GM19438 (cell line): ENCODE data around the gene GPR143.
"Not testable (repeated sequence)": the region's sequence is repeated elsewhere in the genome, so short reads cannot be mapped to it uniquely, and the experiment has no call there.

Experiments used
- ATAC-seq: cut with Tn5 transposase; IDR thresholded peaks from one replicate; pipeline ENCODE4 v1.9.1; 2021; ENCODE audit warnings: low read depth; ENCODE audit not compliant: unreplicated experiment

The GPR143 gene

DNA sequence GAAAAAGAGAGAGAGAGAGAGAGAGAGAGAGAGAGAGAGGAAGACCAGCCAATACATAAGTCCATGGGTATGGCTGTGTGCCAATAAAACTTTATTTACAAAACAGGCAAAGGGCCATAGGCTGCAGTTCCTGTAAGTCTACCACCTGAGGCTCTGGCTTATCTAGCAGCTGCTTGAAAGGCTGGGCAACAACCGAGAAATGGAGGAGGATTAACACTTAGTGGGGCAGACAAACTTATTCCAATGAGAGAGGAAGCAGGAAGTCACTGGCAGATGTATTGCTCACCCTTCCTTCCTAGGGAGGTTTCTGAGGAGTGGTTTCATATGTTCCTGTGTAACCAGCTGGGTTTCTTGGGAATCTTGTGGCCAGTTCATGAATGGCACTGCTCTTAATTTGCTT lies 4.7 kb upstream of the GPR143 start:
- ATAC-seq: no peak

DNA sequence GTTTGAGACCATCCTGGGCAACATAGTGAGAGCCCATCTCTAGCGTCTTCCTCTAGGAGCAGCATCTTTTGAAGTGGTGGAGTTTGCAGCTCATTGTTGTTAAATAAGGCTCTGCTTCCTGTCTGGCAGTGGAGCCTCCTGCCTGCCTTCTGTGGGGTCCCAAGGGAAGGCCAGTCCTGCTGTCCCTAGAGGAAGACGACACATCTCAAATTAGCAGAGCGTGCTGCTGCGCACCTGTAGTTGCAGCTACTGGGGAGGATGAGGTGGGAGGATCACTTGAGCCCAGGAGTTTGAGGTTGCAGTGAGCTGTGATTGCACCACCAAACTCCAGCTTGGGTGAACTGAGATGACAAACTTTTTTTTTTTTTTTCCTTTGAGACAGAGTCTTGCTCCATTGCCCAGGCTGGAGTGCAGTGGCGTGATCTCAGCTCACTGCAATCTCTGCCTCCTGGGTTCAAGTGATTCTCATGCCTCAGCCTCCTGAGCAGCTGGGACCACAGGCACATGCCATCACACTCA lies 2.7 kb upstream of the GPR143 start:
- ATAC-seq: not testable (repeated sequence)

DNA sequence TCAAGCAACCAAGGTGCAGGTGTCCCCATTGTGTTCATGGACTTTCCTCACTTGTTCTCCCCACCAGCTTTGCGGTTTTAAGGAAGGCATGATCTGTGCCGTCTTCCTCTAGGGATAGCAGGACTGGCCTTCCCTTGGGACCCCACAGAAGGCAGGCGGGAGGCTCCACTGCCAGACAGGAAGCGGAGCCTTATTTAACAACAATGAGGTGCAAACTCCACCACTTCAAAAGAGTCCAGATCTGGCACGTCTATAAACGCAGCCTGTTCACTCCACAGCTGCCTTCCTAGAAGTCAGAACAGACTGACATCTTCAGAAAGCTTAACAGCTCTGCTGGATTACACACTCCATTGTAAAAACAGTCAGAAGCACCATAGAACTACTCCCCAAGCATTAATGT lies 1.7 kb upstream of the GPR143 start:
- no peak for ATAC-seq

GRCh38 chrX:9765072-9765736 lies 443 bp downstream of the GPR143 start:
- no peak for ATAC-seq

GRCh38 chrX:9759337-9759736 lies 6.3 kb downstream of the GPR143 start:
- no peak for ATAC-seq

- no peak for ATAC-seq
Measured at GRCh38 chrX:9758021-9758638, 7.5 kb downstream of the GPR143 start.

DNA sequence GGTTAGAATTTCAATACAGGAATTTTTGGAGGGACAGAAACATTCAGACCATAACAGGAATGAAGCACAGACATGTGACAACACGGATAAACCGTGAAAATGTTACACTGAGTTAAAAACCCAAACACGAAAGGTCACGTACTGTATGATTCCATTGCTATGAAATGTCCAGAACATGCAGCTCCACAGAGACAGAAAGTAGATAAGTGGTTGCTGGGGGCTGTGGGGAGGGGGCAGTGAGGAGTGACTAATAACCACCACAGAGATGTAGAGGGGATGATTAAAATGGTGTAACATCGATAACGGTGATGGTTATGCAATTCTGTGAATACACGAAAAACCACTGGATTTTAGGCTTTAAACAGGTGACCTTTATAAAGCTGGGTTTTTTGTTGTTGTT lies 8.3 kb downstream of the GPR143 start:
- ATAC-seq: no peak

GRCh38 chrX:9749146-9749692 lies 16.4 kb downstream of the GPR143 start:
- no peak for ATAC-seq

- no peak for ATAC-seq
Measured at GRCh38 chrX:9747644-9748043, 18.0 kb downstream of the GPR143 start.

- ATAC-seq: no peak
Measured at GRCh38 chrX:9746148-9746888, 19.3 kb downstream of the GPR143 start.

- ATAC-seq: no peak
Measured at GRCh38 chrX:9745417-9746115, 20.1 kb downstream of the GPR143 start.

GRCh38 chrX:9739130-9739529 lies 26.5 kb downstream of the GPR143 start:
- no peak for ATAC-seq

- no peak for ATAC-seq
Measured at GRCh38 chrX:9738151-9738550, 27.5 kb downstream of the GPR143 start.

- no peak for ATAC-seq
Measured at GRCh38 chrX:9737363-9737762, 28.3 kb downstream of the GPR143 start.

DNA sequence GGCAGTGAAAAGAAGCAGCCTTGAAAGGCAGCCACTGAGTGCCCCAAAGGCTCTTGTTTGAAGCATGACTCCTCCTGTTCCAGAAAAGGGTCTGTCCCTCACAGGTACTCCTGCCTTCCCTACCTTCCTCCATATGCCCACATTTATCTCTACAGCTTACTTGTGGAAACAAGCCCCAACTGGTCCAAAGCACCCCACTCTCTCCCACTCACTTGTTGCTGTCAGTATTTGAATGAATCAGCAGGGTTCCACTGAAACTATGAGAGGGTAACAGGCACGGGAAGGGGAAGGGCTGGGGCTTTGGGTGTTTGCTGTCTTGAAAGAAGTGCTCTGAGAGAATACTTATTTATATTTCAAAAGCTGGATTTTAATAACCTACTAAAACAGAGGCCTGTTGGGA lies 34.9 kb downstream of the GPR143 start:
- no peak for ATAC-seq

DNA sequence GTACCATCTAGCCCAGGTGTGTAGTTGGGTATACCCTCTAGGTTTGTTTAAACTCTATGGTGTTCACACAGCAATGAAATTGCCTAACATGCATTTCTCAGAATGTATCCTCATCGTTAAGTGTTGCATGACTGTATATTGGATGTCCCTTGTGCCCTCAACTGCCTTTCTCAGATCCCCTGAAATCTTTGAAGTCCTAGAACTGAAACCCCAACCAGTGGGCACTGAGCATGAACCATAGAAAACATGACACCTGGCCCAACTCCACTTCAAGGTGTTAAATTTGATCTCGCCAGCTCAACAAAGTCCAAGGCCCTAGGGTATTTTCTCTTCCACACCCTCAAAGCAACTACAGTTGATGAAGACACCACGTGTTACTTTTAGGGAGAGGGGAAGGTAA lies 35.6 kb downstream of the GPR143 start:
- ATAC-seq: no peak

GRCh38 chrX:9729171-9729885 lies 36.3 kb downstream of the GPR143 start:
- no peak for ATAC-seq

GRCh38 chrX:9728261-9728660 lies 37.4 kb downstream of the GPR143 start:
- ATAC-seq: no peak

DNA sequence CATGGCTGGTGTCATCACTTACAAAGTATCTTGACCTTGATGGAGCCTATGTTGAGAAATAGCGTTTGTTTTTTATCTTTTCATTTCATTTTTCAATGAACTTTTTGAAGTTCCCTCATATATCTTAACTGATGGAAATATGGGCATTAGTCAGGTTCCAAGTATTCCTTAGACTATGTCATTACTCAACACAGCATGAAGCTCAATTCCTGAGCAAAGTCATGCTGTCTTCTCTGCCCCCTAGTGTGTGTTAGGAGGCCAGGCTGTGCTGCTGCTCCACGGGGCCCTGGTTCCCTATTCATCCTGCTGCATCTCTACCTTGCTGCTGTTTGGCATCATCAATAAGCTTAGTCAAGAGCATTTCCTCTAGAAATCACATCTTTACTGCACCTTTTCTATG lies 40.9 kb downstream of the GPR143 start:
- ATAC-seq: no peak

DNA sequence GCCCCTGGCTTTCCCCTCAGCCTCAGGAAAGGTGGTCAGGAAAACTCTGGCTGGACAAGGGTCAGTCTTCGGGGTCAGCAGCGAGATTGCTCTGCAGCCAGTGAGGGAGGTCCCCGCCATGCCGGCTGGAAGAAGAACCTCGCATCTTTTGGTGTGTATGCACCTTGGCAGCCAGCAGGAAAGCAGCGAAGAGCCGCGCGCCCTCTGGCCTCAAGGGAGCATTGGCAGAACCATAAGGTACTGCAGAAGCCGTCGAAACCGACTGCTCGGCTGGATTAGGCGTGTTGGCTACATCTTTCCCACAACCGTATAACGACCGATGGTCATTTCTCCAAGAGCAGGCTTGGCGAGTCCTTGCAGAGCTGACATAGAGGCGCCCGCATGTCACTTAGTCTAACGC lies 48.3 kb downstream of the GPR143 start:
- ATAC-seq: no peak
